WTC11 (cell line): Measurements from ENCODE around the gene EMX2. TPM values are rescaled to one million over a fixed set of nuclear protein-coding genes. Genes with fewer than 3 reads are reported as not detected.

Experiments
- ATAC-seq: fragments of 200-7000 bp; cut with Tn5 transposase; 2 replicates; pipeline ENCODE4 v1.10.0; 2021; ENCODE audit warnings: mild to moderate bottlenecking, moderate library complexity
- CTCF ChIA-PET: fragments of 300-600 bp; sonication (Branson Sonifier 250); formaldehyde crosslinking; loops from one replicate; lab custom pipeline; 2021; ENCODE audit warnings: antibody characterized with exemption; lab: Charles Lee
- POLR2A ChIA-PET: fragments of 350-600 bp; sonication (Branson Sonifier 250); formaldehyde crosslinking; loops from one replicate; lab custom pipeline; 2021; ENCODE audit warnings: antibody characterized with exemption; lab: Charles Lee
- DNase-seq: peaks from one replicate; pipeline ENCODE4 v3.0.0; 2021; ENCODE audit warnings: low spot score
- H3K27ac Mint-ChIP-seq: 2 replicates; pipeline ENCODE4 v1.8.0; 2021; ENCODE audit warnings: mixed read lengths
- H3K27me3 Mint-ChIP-seq: 2 replicates; pipeline ENCODE4 v1.8.0; 2021; ENCODE audit warnings: low read depth, mild to moderate bottlenecking, moderate library complexity, mixed read lengths
- H3K36me3 Mint-ChIP-seq: 2 replicates; pipeline ENCODE4 v1.8.0; 2021; ENCODE audit warnings: mixed read lengths
- H3K4me1 Mint-ChIP-seq: 2 replicates; pipeline ENCODE4 v1.8.0; 2022; ENCODE audit warnings: mixed read lengths
- H3K4me3 Mint-ChIP-seq: 2 replicates; pipeline ENCODE4 v1.8.0; 2021; ENCODE audit warnings: mild to moderate bottlenecking, moderate library complexity, mixed read lengths
- H3K9me3 Mint-ChIP-seq: 2 replicates; pipeline ENCODE4 v1.8.0; 2021; ENCODE audit warnings: mixed read lengths
- ARID4B ChIP-seq: sonication (generic); formaldehyde crosslinking; IDR thresholded peaks from 2 replicates; pipeline ENCODE4 v1.8.0; 2023; ENCODE audit warnings: missing genetic modification reagents, mild to moderate bottlenecking, borderline replicate concordance
- ATF3 ChIP-seq: sonication (generic); formaldehyde crosslinking; conservative IDR thresholded peaks from 2 replicates; pipeline ENCODE4 v1.8.1; 2022; ENCODE audit warnings: mild to moderate bottlenecking, missing genetic modification reagents
- HMGA2 ChIP-seq: fragments of 250-450 bp; sonication (Bioruptor Pico); IDR thresholded peaks from 2 replicates; pipeline ENCODE4 v1.4.0; 2021; ENCODE audit warnings: mild to moderate bottlenecking, moderate library complexity
- KAT7 ChIP-seq: sonication (generic); formaldehyde crosslinking; IDR thresholded peaks from 2 replicates; pipeline ENCODE4 v1.8.1; 2023; ENCODE audit warnings: missing genetic modification reagents, mild to moderate bottlenecking, borderline replicate concordance
- MLX ChIP-seq: sonication (generic); formaldehyde crosslinking; IDR thresholded peaks from 2 replicates; pipeline ENCODE4 v1.8.1; 2023; ENCODE audit warnings: mild to moderate bottlenecking, missing genetic modification reagents, moderate library complexity
- MXD4 ChIP-seq: fragments of 250-450 bp; sonication (Bioruptor Pico); IDR thresholded peaks from 2 replicates; pipeline ENCODE4 v1.8.0; 2021; ENCODE audit warnings: mild to moderate bottlenecking, moderate library complexity, borderline replicate concordance
- MYBL2 ChIP-seq: sonication (generic); formaldehyde crosslinking; IDR thresholded peaks from 2 replicates; pipeline ENCODE4 v1.8.1; 2023; ENCODE audit warnings: mild to moderate bottlenecking, moderate library complexity, missing genetic modification reagents
- NR3C1 ChIP-seq: sonication (generic); formaldehyde crosslinking; conservative IDR thresholded peaks from 2 replicates; pipeline ENCODE4 v1.8.1; 2023; ENCODE audit warnings: low read depth, mild to moderate bottlenecking, missing genetic modification reagents
- PRRX2 ChIP-seq: fragments of 250-450 bp; sonication (Bioruptor Pico); IDR thresholded peaks from 2 replicates; pipeline ENCODE4 v1.8.0; 2021; ENCODE audit warnings: mild to moderate bottlenecking
- SP1 ChIP-seq: sonication (generic); formaldehyde crosslinking; conservative IDR thresholded peaks from 2 replicates; pipeline ENCODE4 v1.8.1; 2022; ENCODE audit warnings: missing genetic modification reagents
- TCF7 ChIP-seq: sonication (generic); formaldehyde crosslinking; IDR thresholded peaks from 2 replicates; pipeline ENCODE4 v1.8.0; 2022; ENCODE audit warnings: mild to moderate bottlenecking, low read depth, missing genetic modification reagents, moderate library complexity
- ZBTB21 ChIP-seq: sonication (generic); formaldehyde crosslinking; IDR thresholded peaks from 2 replicates; pipeline ENCODE4 v1.8.1; 2023; ENCODE audit warnings: mild to moderate bottlenecking, missing genetic modification reagents, borderline replicate concordance
- ZNF219 ChIP-seq: sonication (generic); formaldehyde crosslinking; IDR thresholded peaks from 2 replicates; pipeline ENCODE4 v1.8.0; 2023; ENCODE audit warnings: missing genetic modification reagents, mild to moderate bottlenecking, borderline replicate concordance
- ZNF532 ChIP-seq: fragments of 250-450 bp; sonication (Bioruptor Pico); IDR thresholded peaks from 2 replicates; pipeline ENCODE4 v1.9.0; 2021; ENCODE audit warnings: mild to moderate bottlenecking, borderline replicate concordance
- ZNF671 ChIP-seq: fragments of 250-450 bp; sonication (Bioruptor Pico); IDR thresholded peaks from 2 replicates; pipeline ENCODE4 v1.8.0; 2021; ENCODE audit warnings: mild to moderate bottlenecking
- total RNA-seq: library from RNA; stranded (reverse); gene quantifications from 3 replicates; pipeline ENCODE4 v1.2.3, GENCODE V29; 2021
- TF ChIP-seq, protein P1 (sequence below): sonication (generic); formaldehyde crosslinking; IDR thresholded peaks from 2 replicates; pipeline ENCODE4 v1.8.0; 2022; ENCODE audit warnings: mild to moderate bottlenecking, missing genetic modification reagents
- TF ChIP-seq, protein P2 (sequence below): sonication (generic); formaldehyde crosslinking; IDR thresholded peaks from 2 replicates; pipeline ENCODE4 v1.8.1; 2023; ENCODE audit warnings: mild to moderate bottlenecking, missing genetic modification reagents
- TF ChIP-seq, protein P3 (sequence below): sonication (generic); formaldehyde crosslinking; IDR thresholded peaks from 2 replicates; pipeline ENCODE4 v1.8.0; 2022; ENCODE audit warnings: mild to moderate bottlenecking, missing genetic modification reagents
- TF ChIP-seq, protein P4 (sequence below): sonication (generic); formaldehyde crosslinking; IDR thresholded peaks from 2 replicates; pipeline ENCODE4 v1.8.1; 2023; ENCODE audit warnings: mild to moderate bottlenecking, moderate library complexity, missing genetic modification reagents

Gene EMX2
- total RNA-seq, 1 experiment from 2014 or later = not detected

DNA sequence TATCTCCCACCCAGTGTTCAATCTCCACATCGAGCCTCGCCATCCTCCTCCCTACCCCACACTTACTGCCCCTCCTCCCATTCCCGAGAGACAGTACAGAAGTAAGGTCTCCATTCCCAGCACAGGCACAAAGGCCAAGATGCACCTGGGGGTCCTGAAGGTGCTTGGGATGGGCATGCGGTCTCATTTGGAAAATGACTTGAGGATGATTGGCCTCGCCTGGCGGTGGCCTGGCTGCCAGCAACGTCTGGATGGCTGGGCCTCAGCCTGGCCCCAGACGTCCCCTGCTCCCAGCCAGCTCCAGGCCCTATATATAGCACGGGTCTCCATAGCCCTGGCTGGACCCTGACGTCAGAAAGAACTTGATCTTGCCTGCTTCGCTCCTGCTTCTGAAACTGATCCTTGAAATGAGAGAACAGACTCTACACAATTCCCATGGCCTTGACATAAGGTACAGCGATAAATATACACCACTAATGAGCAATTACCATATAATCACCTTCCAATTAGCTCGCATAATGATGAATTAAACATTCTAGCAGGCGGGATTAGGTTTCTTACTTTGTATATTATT lies 11.8 kb downstream of the EMX2 start:
- ChIA-PET POLR2A (interaction anchor here (0.6 kb wide), 1 partner anchor 73 kb away, joined by 4 read pairs; no protein-coding TSS in a partner anchor), CTCF (no interaction called here)
- peaks cover 84% of the 10 kb centered on the region for H3K27me3 Mint-ChIP-seq
- TF ChIP-seq MYBL2 (CRISPR knock-in tag) = no peak
- TF ChIP-seq ATF3 = no peak
- no peaks in the 10 kb centered on the region for H3K36me3 Mint-ChIP-seq
- ATAC-seq = no peak
- H3K4me1 Mint-ChIP-seq = peaks cover 32% of the 10 kb centered on the region
- peak overlapping the region; percentile 58 for H3K4me3 Mint-ChIP-seq
- DNase-seq = no peak
- H3K9me3 Mint-ChIP-seq = no peaks in the 10 kb centered on the region
- no peak overlapping the region for H3K27ac Mint-ChIP-seq

GRCh38 chr10:117555017-117555416 lies 12.5 kb downstream of the EMX2 start:
- TF ChIP-seq HMGA2 (no peak), KAT7 (CRISPR knock-in tag) (no peak), MXD4 (CRISPR knock-in tag) (no peak), ZNF532 (CRISPR knock-in tag) (no peak), ZNF219 (no peak), ARID4B (CRISPR knock-in tag) (no peak), MLX (no peak), SP1 (CRISPR knock-in tag) (no peak), NR3C1 (no peak), ZBTB21 (CRISPR knock-in tag) (no peak), PRRX2 (no peak), ZNF671 (CRISPR knock-in tag) (no peak), TCF7 (no peak)
- TF ChIP-seq, protein P1, sequence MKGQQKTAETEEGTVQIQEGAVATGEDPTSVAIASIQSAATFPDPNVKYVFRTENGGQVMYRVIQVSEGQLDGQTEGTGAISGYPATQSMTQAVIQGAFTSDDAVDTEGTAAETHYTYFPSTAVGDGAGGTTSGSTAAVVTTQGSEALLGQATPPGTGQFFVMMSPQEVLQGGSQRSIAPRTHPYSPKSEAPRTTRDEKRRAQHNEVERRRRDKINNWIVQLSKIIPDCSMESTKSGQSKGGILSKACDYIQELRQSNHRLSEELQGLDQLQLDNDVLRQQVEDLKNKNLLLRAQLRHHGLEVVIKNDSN (CRISPR knock-in tag) = no peak
- TF ChIP-seq, protein P2, sequence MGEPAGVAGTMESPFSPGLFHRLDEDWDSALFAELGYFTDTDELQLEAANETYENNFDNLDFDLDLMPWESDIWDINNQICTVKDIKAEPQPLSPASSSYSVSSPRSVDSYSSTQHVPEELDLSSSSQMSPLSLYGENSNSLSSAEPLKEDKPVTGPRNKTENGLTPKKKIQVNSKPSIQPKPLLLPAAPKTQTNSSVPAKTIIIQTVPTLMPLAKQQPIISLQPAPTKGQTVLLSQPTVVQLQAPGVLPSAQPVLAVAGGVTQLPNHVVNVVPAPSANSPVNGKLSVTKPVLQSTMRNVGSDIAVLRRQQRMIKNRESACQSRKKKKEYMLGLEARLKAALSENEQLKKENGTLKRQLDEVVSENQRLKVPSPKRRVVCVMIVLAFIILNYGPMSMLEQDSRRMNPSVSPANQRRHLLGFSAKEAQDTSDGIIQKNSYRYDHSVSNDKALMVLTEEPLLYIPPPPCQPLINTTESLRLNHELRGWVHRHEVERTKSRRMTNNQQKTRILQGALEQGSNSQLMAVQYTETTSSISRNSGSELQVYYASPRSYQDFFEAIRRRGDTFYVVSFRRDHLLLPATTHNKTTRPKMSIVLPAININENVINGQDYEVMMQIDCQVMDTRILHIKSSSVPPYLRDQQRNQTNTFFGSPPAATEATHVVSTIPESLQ (CRISPR knock-in tag) = no peak
- TF ChIP-seq, protein P3, sequence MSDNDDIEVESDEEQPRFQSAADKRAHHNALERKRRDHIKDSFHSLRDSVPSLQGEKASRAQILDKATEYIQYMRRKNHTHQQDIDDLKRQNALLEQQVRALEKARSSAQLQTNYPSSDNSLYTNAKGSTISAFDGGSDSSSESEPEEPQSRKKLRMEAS (CRISPR knock-in tag) = no peak
- TF ChIP-seq, protein P4, sequence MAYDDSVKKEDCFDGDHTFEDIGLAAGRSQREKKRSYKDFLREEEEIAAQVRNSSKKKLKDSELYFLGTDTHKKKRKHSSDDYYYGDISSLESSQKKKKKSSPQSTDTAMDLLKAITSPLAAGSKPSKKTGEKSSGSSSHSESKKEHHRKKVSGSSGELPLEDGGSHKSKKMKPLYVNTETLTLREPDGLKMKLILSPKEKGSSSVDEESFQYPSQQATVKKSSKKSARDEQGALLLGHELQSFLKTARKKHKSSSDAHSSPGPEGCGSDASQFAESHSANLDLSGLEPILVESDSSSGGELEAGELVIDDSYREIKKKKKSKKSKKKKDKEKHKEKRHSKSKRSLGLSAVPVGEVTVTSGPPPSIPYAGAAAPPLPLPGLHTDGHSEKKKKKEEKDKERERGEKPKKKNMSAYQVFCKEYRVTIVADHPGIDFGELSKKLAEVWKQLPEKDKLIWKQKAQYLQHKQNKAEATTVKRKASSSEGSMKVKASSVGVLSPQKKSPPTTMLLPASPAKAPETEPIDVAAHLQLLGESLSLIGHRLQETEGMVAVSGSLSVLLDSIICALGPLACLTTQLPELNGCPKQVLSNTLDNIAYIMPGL = no peak
- H3K9me3 Mint-ChIP-seq = no peaks in the 10 kb centered on the region
- ATAC-seq = no peak
- no peak for DNase-seq
- H3K27me3 Mint-ChIP-seq = peaks cover 77% of the 10 kb centered on the region
- no peak overlapping the region for H3K27ac Mint-ChIP-seq
- CTCF ChIA-PET = no interaction called here
- H3K36me3 Mint-ChIP-seq = no peaks in the 10 kb centered on the region
- POLR2A ChIA-PET = no interaction called here
- H3K4me3 Mint-ChIP-seq = no peak overlapping the region
- H3K4me1 Mint-ChIP-seq = peaks cover 38% of the 10 kb centered on the region
